Testis (tissue), 2 donors: ENCODE measurements around the gene TBC1D2.

Experiments used
- POLR2A ChIP-seq: fragments of 450-650 bp; IDR thresholded peaks from one replicate; pipeline ENCODE4 v1.6.1; 2017; ENCODE audit warnings: antibody characterized with exemption, mild to moderate bottlenecking, moderate library complexity
- TF ChIP-seq, protein P1 (sequence below), 3 experiments: fragments of 450-650 bp in 2 of 3; fragments of 200-600 bp in 1 of 3; sonication (generic) in 1 of 3; IDR thresholded peaks; one replicate each; pipeline ENCODE4 v1.5.1; 2016 to 2019; ENCODE audit warnings: antibody characterized with exemption in 3 of 3, mild to moderate bottlenecking in 2 of 3, moderate library complexity in 1 of 3

DNA sequence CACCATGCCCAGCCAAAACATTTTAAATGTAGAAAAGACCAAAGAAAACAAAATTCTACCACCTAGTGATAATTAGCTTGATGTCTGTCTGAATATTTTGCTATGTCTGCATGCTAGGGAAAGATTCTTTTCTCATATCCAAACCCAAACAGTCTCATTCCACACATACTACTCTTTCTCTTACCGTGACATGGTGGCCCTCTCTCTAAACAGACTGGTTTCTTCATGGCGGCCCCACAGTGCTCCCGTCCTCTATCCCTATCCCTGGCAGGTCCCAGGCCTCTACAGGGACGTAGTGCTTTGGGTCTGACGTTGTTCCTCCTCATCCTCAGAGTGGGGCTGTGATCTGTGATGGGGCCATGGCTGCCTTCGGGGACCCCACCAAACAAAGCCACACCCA is 71.1 kb downstream of the TBC1D2 start:
- TF ChIP-seq POLR2A = no peak
- TF ChIP-seq, protein P1, sequence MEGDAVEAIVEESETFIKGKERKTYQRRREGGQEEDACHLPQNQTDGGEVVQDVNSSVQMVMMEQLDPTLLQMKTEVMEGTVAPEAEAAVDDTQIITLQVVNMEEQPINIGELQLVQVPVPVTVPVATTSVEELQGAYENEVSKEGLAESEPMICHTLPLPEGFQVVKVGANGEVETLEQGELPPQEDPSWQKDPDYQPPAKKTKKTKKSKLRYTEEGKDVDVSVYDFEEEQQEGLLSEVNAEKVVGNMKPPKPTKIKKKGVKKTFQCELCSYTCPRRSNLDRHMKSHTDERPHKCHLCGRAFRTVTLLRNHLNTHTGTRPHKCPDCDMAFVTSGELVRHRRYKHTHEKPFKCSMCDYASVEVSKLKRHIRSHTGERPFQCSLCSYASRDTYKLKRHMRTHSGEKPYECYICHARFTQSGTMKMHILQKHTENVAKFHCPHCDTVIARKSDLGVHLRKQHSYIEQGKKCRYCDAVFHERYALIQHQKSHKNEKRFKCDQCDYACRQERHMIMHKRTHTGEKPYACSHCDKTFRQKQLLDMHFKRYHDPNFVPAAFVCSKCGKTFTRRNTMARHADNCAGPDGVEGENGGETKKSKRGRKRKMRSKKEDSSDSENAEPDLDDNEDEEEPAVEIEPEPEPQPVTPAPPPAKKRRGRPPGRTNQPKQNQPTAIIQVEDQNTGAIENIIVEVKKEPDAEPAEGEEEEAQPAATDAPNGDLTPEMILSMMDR (IDR thresholded peaks at IDR 0.05) = no peak
